ENCODE data around the gene CD68.
A peak's percentile ranks its signal among the peaks of the same experiment; 100 is the strongest.
"Not testable (repeated sequence)": the region's sequence is repeated elsewhere in the genome, so short reads cannot be mapped to it uniquely, and the experiment has no call there.

CD68 gene

DNA sequence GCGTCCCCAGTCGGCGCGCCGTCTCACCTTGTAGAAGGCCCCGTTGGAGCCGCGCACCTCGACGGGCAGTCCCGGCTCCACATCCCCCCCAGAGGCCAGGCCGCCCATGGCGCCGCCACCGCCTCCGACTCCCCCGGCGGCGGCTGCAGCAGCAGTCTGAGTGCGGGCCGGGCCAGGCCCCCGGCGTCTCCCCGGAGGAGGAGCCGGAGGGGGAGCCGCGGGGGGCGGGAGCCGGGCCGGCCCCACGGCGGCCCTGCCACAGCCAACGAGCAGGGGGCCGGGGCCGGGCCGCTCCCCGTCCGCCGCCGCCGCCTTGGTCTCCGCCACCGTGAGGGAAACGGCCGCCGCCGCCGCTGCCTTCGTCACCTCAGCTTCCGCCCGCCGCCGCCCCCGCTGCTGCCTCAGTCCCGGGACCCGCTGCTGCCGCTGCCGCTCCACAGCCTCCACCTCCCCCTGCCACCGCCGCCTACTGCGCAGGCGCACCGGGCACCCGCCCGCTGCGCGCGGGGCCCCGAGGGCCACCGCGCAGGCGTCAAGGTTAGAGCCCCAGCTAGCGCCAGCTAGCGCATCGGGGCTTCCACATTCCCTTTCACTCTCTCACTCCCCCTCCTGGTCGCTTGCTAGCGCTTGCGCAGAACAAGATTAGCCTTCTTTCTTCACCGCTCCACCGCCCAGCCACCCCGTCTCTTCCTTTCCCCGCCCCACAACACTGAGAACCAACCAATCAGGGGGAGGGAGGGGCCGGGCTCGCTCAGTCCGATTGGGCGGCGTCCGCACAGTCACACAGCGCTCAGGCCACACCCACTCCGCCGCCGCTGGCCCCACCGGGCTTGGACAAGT, 35.2 kb downstream of the CD68 start, which contains the start of gene FXR2:
Gene FXR2 (minus strand): TSS at position 473 of the 840 bp plus-strand sequence. CDS start 365 bp downstream, at position 108.
- peak; percentile 98 for DNase-seq

DNA sequence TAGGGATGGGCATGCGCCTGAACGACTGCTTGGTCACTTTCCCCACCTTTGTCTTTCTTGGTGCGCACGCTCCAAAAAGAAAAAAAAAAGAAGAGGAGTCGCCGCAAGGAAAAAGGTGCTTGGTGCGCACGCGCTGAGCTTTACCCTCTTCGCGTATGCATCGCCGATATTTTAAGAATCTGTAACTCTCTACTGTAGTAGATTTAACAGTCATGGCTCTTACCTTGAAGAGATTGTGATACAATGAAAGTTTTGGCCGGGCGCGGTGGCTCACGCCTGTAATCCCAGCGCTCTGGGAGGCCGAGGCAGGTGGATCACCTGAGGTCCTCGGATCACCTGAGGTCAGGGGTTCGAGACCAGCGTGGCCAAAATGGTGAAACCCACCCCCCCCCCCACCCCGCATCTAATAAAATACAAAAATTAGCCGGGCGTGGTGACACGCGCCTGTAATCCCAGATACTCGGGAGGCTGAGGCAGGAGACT, 35.9 kb downstream of the CD68 start:
- no peak for DNase-seq

DNA sequence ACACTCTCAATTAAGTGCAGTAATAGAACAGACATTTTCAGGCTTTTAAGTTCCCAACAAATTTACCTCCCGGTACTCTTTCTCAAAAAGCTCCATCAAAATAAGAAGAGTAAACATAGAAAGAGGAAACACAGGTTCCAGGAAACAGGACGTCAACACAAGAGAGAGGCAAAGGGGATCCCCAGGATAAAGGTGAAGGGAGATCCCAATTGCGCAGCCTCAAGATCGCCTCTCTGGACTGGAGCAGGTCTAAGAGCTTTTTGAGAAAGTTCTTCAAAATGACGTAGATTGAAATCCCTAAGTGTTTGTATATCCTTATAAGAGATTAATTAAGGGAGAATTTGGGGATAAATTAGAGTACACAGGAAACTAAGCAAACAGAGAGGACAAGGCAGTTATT, 39.2 kb downstream of the CD68 start:
- DNase-seq: no peak

DNA sequence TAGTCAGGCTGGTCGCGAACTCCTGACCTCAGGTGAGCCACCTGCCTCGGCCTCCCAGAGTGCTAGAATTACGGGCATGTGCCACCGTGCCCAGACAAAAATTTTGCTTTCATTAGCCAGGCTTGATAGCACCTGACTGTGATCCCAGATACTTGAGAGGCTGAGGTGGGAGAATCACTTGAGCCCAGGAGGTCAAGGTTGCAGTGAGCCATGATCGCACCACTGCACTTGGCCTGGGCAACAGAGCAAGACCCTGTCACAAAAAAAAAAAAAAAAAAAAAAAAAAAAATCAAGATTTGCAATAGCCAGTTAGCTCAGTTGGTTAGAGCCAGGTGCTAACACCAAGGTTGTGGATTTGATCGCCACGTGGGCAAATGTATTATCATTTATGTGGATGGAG, 41.4 kb downstream of the CD68 start:
- DNase-seq: no peak

DNA sequence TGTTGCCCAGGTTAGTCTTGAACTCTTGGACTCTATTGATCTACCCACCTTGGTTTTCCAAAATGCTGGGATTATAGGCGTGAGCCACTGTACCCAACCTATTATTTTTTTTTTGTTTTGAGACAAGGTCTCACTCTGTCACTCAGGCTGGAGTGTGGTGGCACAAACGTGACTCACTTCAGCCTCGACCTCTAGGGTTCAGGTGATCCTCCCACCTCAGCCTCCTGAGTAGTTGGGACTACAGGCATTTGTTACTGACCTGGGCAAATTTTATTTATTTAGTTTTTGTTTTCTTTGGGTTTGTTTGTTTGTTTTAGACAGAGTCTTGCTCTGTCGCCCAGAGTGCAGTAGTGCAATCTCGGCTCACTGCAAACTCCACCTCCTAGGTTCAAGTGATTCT, 44.2 kb downstream of the CD68 start:
- no peak for DNase-seq

DNA sequence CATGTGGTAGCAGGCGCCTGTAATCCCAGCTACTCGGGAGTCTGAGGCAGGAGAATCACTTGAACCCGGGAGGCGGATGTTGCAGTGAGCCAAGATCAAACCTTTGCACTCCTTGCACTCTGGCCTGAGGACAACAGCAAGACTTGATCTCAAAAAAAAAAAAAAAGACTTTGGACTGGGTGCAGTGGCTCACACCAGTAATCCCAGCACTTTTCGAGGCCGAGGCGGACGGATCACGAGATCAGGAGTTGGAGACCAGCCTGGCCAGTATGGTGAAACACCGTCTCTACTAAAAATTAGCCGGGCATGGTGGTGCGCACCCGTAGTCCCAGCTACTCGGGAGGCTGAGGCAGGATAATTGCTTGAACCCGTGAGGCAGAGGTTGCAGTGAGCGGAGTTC, 46.3 kb downstream of the CD68 start:
- not testable (repeated sequence) for DNase-seq

DNA sequence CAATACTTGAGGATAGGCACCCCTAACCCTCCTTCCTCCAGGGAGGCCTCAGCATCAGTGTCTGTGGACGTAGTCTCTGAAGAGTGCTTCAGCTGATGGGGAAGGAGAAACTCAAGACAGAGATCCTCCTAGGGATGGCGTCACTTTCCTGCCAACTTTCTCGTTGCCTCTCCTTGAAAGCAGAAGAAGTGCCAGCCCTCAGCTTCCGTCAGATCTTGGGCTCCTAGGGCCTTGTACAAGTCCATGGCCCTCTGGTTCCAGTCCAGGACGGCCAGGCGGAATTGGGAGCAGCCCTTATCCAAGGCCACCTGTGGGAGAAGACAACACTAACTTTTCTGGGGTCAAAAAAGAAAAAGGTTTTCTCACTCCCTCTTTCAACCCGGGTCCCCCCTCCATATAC, 46.9 kb downstream of the CD68 start:
- DNase-seq: no peak

DNA sequence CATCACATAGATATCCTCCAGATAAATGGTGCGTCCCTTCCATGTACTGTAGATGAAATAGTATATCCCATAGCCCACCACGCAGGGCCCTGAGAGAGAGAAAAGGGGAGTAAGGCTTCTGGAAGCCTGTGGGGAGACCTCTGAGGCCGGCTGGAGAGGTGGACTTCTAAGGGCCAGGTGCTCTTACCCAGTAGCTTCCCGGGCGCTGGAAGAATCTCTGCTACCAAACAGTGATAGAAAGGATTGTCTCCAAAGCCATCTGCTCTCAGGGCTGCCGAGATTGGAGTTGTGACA, 47.5 kb downstream of the CD68 start:
- no peak for DNase-seq

DNA sequence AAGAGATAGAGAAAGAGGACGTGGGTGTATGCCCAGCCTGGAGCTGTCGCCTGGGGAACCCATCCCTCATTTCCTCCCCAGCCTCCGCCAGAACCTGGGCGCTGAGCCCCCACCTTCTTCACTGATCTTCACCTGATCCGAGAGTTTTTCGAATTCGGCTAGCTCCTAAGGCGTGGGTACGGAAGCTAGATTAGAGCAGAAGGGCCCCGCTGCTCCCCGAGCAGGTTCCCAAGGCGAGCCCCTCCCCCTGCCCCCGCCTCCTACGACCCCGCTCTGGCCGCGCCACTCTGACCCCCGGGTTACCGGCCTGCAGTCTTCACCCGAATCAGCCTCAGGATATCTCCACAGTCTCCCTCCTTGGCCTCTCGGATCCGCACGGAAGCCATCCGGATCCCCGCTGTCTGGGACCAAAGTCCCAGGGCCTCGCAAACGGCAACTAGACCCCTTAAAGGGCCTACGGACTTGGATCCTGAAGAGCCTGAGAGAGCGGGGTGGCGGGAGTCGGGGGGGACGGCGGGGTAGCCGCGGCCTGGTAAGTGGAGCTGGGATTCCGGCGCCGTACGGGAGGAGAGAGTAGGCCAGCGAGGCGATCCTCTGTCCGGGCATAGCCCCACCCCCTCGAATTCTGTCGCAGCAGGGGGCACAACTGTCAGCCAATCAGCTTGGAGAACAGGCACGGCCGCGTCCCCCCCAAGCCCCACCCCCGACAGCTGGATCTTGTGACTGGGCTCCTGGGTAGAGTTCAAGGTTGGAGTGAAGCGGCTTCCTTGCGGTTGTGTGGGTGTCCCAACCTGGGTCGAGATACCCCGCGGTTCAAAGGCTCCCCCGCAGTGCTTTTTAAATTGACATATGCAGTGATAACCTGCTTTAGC, 48.0 kb downstream of the CD68 start, which contains the start of gene SAT2:
Gene SAT2 (minus strand): TSS at position 572 of the 872 bp plus-strand sequence. CDS start 186 bp downstream, at position 386.
- DNase-seq: peak; percentile 64

DNA sequence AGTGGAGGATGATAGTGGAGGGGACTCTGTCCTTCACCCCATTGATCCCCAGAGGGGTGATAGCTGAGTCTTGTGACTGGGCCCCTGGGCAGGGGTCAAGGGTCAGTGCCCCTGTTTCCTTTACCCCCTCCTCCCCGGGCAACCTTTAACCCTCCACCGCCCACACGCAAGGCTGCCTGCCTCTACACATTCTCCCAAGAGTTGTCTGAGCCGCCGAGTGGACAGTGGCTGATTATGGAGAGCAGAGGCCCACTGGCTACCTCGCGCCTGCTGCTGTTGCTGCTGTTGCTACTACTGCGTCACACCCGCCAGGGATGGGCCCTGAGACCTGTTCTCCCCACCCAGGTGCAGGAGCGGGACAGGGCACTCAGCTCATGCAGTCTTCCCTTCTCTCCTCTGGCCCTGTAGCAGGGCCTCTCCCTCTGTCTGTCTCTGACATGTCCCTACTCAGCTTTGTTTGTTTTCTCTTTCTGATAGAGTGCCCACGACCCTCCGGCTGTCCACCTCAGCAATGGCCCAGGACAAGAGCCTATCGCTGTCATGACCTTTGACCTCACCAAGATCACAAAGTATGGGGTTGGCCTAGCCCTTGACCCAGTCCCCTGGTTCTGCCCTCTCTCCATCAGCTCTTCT, 50.6 kb downstream of the CD68 start, which contains the start of gene SHBG:
Gene SHBG (plus strand): TSS at position 197 of the 633 bp plus-strand sequence. CDS start 38 bp downstream, at position 235.
- no peak for DNase-seq
